WTC11 (cell line): Measurements from ENCODE around the gene MED27.

Experiments
- CREB1 ChIP-seq: sonication (generic); formaldehyde crosslinking; IDR thresholded peaks from 2 replicates; pipeline ENCODE4 v1.8.0; 2023; ENCODE audit warnings: mild to moderate bottlenecking, missing genetic modification reagents
- ELF4 ChIP-seq: sonication (generic); formaldehyde crosslinking; IDR thresholded peaks from 2 replicates; pipeline ENCODE4 v1.8.1; 2022; ENCODE audit warnings: low read depth, mild to moderate bottlenecking, moderate library complexity, missing genetic modification reagents
- KAT7 ChIP-seq: sonication (generic); formaldehyde crosslinking; IDR thresholded peaks from 2 replicates; pipeline ENCODE4 v1.8.1; 2023; ENCODE audit warnings: missing genetic modification reagents, mild to moderate bottlenecking, borderline replicate concordance
- NFE2L1 ChIP-seq: sonication (generic); formaldehyde crosslinking; IDR thresholded peaks from 2 replicates; pipeline ENCODE4 v1.8.1; 2023; ENCODE audit warnings: missing genetic modification reagents
- SMAD3 ChIP-seq: sonication (generic); formaldehyde crosslinking; IDR thresholded peaks from 2 replicates; pipeline ENCODE4 v1.8.0; 2022; ENCODE audit warnings: missing genetic modification reagents, mild to moderate bottlenecking, borderline replicate concordance
- ZBTB21 ChIP-seq: sonication (generic); formaldehyde crosslinking; IDR thresholded peaks from 2 replicates; pipeline ENCODE4 v1.8.1; 2023; ENCODE audit warnings: mild to moderate bottlenecking, missing genetic modification reagents, borderline replicate concordance
- TF ChIP-seq, protein P1 (sequence below): sonication (generic); formaldehyde crosslinking; IDR thresholded peaks from 2 replicates; pipeline ENCODE4 v1.8.1; 2023; ENCODE audit warnings: mild to moderate bottlenecking, missing genetic modification reagents, borderline replicate concordance
- TF ChIP-seq, protein P2 (sequence below): sonication (generic); formaldehyde crosslinking; IDR thresholded peaks from 2 replicates; pipeline ENCODE4 v1.8.1; 2023; ENCODE audit warnings: mild to moderate bottlenecking, missing genetic modification reagents
- TF ChIP-seq, protein P3 (sequence below): fragments of 200-600 bp; IDR thresholded peaks from 2 replicates; pipeline ENCODE4 v1.8.0; 2022; ENCODE audit warnings: antibody characterized with exemption
- TF ChIP-seq, protein P4 (sequence below): sonication (generic); formaldehyde crosslinking; IDR thresholded peaks from 2 replicates; pipeline ENCODE4 v1.8.0; 2022; ENCODE audit warnings: mild to moderate bottlenecking, missing genetic modification reagents
- TF ChIP-seq, protein P5 (sequence below): sonication (generic); formaldehyde crosslinking; IDR thresholded peaks from 2 replicates; pipeline ENCODE4 v1.8.1; 2023; ENCODE audit warnings: mild to moderate bottlenecking, missing genetic modification reagents
- TF ChIP-seq, protein P6 (sequence below): fragments of 250-450 bp; sonication (Bioruptor Pico); IDR thresholded peaks from 2 replicates; pipeline ENCODE4 v1.9.0; 2021; ENCODE audit warnings: mild to moderate bottlenecking
- TF ChIP-seq, protein P7 (sequence below): sonication (generic); formaldehyde crosslinking; IDR thresholded peaks from 2 replicates; pipeline ENCODE4 v1.8.0; 2022; ENCODE audit warnings: mild to moderate bottlenecking, missing genetic modification reagents

DNA sequence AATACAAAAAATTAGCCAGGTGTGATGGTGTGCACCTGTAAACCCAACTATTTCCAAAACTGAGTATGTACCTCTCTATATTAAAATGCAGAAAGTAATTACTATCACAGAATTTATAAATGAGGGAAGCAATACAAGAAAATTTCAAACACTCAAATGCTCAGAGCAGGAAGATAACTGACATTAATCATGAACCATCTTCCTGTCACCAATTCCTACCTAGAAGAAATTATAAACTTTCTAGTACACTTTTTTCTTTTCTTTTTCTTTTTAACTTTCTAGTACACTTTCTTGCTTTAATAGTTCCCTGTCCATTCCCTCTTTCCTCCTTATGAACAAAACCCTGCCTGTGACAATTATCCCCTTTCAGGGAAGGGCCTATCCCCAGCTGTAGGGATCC, 106.8 kb downstream of the MED27 start:
- TF ChIP-seq, protein P1, sequence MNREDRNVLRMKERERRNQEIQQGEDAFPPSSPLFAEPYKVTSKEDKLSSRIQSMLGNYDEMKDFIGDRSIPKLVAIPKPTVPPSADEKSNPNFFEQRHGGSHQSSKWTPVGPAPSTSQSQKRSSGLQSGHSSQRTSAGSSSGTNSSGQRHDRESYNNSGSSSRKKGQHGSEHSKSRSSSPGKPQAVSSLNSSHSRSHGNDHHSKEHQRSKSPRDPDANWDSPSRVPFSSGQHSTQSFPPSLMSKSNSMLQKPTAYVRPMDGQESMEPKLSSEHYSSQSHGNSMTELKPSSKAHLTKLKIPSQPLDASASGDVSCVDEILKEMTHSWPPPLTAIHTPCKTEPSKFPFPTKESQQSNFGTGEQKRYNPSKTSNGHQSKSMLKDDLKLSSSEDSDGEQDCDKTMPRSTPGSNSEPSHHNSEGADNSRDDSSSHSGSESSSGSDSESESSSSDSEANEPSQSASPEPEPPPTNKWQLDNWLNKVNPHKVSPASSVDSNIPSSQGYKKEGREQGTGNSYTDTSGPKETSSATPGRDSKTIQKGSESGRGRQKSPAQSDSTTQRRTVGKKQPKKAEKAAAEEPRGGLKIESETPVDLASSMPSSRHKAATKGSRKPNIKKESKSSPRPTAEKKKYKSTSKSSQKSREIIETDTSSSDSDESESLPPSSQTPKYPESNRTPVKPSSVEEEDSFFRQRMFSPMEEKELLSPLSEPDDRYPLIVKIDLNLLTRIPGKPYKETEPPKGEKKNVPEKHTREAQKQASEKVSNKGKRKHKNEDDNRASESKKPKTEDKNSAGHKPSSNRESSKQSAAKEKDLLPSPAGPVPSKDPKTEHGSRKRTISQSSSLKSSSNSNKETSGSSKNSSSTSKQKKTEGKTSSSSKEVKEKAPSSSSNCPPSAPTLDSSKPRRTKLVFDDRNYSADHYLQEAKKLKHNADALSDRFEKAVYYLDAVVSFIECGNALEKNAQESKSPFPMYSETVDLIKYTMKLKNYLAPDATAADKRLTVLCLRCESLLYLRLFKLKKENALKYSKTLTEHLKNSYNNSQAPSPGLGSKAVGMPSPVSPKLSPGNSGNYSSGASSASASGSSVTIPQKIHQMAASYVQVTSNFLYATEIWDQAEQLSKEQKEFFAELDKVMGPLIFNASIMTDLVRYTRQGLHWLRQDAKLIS (CRISPR knock-in tag), result no peak
- TF ChIP-seq, protein P2, sequence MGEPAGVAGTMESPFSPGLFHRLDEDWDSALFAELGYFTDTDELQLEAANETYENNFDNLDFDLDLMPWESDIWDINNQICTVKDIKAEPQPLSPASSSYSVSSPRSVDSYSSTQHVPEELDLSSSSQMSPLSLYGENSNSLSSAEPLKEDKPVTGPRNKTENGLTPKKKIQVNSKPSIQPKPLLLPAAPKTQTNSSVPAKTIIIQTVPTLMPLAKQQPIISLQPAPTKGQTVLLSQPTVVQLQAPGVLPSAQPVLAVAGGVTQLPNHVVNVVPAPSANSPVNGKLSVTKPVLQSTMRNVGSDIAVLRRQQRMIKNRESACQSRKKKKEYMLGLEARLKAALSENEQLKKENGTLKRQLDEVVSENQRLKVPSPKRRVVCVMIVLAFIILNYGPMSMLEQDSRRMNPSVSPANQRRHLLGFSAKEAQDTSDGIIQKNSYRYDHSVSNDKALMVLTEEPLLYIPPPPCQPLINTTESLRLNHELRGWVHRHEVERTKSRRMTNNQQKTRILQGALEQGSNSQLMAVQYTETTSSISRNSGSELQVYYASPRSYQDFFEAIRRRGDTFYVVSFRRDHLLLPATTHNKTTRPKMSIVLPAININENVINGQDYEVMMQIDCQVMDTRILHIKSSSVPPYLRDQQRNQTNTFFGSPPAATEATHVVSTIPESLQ (CRISPR knock-in tag), result no peak
- TF ChIP-seq, protein P3, sequence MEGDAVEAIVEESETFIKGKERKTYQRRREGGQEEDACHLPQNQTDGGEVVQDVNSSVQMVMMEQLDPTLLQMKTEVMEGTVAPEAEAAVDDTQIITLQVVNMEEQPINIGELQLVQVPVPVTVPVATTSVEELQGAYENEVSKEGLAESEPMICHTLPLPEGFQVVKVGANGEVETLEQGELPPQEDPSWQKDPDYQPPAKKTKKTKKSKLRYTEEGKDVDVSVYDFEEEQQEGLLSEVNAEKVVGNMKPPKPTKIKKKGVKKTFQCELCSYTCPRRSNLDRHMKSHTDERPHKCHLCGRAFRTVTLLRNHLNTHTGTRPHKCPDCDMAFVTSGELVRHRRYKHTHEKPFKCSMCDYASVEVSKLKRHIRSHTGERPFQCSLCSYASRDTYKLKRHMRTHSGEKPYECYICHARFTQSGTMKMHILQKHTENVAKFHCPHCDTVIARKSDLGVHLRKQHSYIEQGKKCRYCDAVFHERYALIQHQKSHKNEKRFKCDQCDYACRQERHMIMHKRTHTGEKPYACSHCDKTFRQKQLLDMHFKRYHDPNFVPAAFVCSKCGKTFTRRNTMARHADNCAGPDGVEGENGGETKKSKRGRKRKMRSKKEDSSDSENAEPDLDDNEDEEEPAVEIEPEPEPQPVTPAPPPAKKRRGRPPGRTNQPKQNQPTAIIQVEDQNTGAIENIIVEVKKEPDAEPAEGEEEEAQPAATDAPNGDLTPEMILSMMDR, result no peak
- no peak for TF ChIP-seq KAT7 (CRISPR knock-in tag)
- TF ChIP-seq NFE2L1, result no peak
- TF ChIP-seq, protein P4, sequence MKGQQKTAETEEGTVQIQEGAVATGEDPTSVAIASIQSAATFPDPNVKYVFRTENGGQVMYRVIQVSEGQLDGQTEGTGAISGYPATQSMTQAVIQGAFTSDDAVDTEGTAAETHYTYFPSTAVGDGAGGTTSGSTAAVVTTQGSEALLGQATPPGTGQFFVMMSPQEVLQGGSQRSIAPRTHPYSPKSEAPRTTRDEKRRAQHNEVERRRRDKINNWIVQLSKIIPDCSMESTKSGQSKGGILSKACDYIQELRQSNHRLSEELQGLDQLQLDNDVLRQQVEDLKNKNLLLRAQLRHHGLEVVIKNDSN (CRISPR knock-in tag), result no peak
- TF ChIP-seq SMAD3 (CRISPR knock-in tag), result no peak
- TF ChIP-seq, protein P5, sequence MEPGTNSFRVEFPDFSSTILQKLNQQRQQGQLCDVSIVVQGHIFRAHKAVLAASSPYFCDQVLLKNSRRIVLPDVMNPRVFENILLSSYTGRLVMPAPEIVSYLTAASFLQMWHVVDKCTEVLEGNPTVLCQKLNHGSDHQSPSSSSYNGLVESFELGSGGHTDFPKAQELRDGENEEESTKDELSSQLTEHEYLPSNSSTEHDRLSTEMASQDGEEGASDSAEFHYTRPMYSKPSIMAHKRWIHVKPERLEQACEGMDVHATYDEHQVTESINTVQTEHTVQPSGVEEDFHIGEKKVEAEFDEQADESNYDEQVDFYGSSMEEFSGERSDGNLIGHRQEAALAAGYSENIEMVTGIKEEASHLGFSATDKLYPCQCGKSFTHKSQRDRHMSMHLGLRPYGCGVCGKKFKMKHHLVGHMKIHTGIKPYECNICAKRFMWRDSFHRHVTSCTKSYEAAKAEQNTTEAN, result no peak
- TF ChIP-seq CREB1, result no peak
- TF ChIP-seq, protein P6, sequence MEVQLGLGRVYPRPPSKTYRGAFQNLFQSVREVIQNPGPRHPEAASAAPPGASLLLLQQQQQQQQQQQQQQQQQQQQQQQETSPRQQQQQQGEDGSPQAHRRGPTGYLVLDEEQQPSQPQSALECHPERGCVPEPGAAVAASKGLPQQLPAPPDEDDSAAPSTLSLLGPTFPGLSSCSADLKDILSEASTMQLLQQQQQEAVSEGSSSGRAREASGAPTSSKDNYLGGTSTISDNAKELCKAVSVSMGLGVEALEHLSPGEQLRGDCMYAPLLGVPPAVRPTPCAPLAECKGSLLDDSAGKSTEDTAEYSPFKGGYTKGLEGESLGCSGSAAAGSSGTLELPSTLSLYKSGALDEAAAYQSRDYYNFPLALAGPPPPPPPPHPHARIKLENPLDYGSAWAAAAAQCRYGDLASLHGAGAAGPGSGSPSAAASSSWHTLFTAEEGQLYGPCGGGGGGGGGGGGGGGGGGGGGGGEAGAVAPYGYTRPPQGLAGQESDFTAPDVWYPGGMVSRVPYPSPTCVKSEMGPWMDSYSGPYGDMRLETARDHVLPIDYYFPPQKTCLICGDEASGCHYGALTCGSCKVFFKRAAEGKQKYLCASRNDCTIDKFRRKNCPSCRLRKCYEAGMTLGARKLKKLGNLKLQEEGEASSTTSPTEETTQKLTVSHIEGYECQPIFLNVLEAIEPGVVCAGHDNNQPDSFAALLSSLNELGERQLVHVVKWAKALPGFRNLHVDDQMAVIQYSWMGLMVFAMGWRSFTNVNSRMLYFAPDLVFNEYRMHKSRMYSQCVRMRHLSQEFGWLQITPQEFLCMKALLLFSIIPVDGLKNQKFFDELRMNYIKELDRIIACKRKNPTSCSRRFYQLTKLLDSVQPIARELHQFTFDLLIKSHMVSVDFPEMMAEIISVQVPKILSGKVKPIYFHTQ (CRISPR knock-in tag), result no peak
- TF ChIP-seq ELF4, result no peak
- TF ChIP-seq, protein P7, sequence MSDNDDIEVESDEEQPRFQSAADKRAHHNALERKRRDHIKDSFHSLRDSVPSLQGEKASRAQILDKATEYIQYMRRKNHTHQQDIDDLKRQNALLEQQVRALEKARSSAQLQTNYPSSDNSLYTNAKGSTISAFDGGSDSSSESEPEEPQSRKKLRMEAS (CRISPR knock-in tag), result no peak
- no peak for TF ChIP-seq ZBTB21 (CRISPR knock-in tag)
